HEK293 (cell line): ENCODE measurements around the gene LRCH1.

Source experiments
- CTCF ChIA-PET: fragments of 350-600 bp; formaldehyde crosslinking; extraction: SDS; loops from one replicate; lab custom pipeline; 2021; ENCODE audit warnings: antibody characterized with exemption; lab: Yijun Ruan, JAX
- POLR2A ChIA-PET: fragments of 300-600 bp; formaldehyde crosslinking; extraction: SDS; loops from one replicate; lab custom pipeline; 2020; ENCODE audit warnings: antibody characterized with exemption, inconsistent platforms; lab: Yijun Ruan, JAX
- H3K27ac ChIP-seq: fragments of 200-500 bp; sonication (Bioruptor generic); 2 replicates; pipeline ENCODE4 v1.5.1; 2014; ENCODE audit warnings: low read depth, low read length, control low read depth, inconsistent platforms; ENCODE audit errors: extremely low read depth
- H3K36me3 ChIP-seq, 2 experiments: fragments of 200-500 bp in 1 of 2; sonication (Bioruptor generic) in 1 of 2; 1 replicate in 1 of 2; 2 replicates in 1 of 2; pipeline ENCODE4 v1.5.1; 2014 to 2017; ENCODE audit warnings: inconsistent platforms in 2 of 2, low read length in 2 of 2; ENCODE audit not compliant: control insufficient read depth in 2 of 2, insufficient read depth in 1 of 2
- H3K4me1 ChIP-seq: fragments of 200-500 bp; sonication (Bioruptor generic); 2 replicates; pipeline ENCODE4 v1.5.1; 2014; ENCODE audit warnings: mild to moderate bottlenecking, low read length, inconsistent platforms; ENCODE audit not compliant: control insufficient read depth, insufficient read depth
- H3K4me3 ChIP-seq: 2 replicates; pipeline ENCODE4 v1.5.1; 2011; ENCODE audit warnings: low read depth, mild to moderate bottlenecking, control low read depth, low read length, moderate library complexity
- H3K9me3 ChIP-seq: fragments of 200-500 bp; sonication (Bioruptor generic); 2 replicates; pipeline ENCODE4 v1.5.1; 2014; ENCODE audit warnings: low read depth, low read length, inconsistent platforms; ENCODE audit not compliant: control insufficient read depth, insufficient read depth
- KLF17 ChIP-seq: fragments of 450-650 bp; formaldehyde crosslinking; IDR thresholded peaks from 2 replicates; pipeline ENCODE4 v1.5.1; 2016; ENCODE audit warnings: missing biosample characterization, missing genetic modification characterization
- KLF7 ChIP-seq: fragments of 450-650 bp; formaldehyde crosslinking; IDR thresholded peaks from 2 replicates; pipeline ENCODE4 v1.5.1; 2016; ENCODE audit warnings: missing biosample characterization, missing genetic modification characterization, borderline replicate concordance
- SCRT1 ChIP-seq: fragments of 450-650 bp; formaldehyde crosslinking; IDR thresholded peaks from 2 replicates; pipeline ENCODE4 v1.5.1; 2016; ENCODE audit warnings: missing biosample characterization, missing genetic modification characterization, borderline replicate concordance
- ZBTB1 ChIP-seq: fragments of 450-650 bp; formaldehyde crosslinking; IDR thresholded peaks from 2 replicates; pipeline ENCODE4 v1.5.1; 2016; ENCODE audit warnings: missing biosample characterization, missing genetic modification characterization
- ZIC2 ChIP-seq: fragments of 450-650 bp; formaldehyde crosslinking; IDR thresholded peaks from 2 replicates; pipeline ENCODE4 v1.5.1; 2016; ENCODE audit warnings: missing biosample characterization, missing genetic modification characterization
- ZNF132 ChIP-seq: fragments of 450-650 bp; formaldehyde crosslinking; IDR thresholded peaks from 2 replicates; pipeline ENCODE4 v1.5.1; 2017; ENCODE audit warnings: missing biosample characterization, missing genetic modification characterization, borderline replicate concordance
- ZNF19 ChIP-seq: fragments of 450-650 bp; formaldehyde crosslinking; IDR thresholded peaks from 2 replicates; pipeline ENCODE4; 2016; ENCODE audit warnings: missing biosample characterization, missing genetic modification characterization, low read depth
- ZNF248 ChIP-seq: fragments of 450-650 bp; formaldehyde crosslinking; IDR thresholded peaks from 2 replicates; pipeline ENCODE4 v1.5.1; 2017; ENCODE audit warnings: missing biosample characterization, missing genetic modification characterization
- ZNF292 ChIP-seq: fragments of 450-650 bp; formaldehyde crosslinking; IDR thresholded peaks from 2 replicates; pipeline ENCODE4 v1.5.1; 2016; ENCODE audit warnings: low read depth, missing biosample characterization, missing genetic modification characterization, borderline replicate concordance
- ZNF362 ChIP-seq: fragments of 450-650 bp; formaldehyde crosslinking; IDR thresholded peaks from 2 replicates; pipeline ENCODE4 v1.5.1; 2016; ENCODE audit warnings: missing biosample characterization, missing genetic modification characterization
- ZNF37A ChIP-seq: fragments of 450-650 bp; IDR thresholded peaks from 2 replicates; pipeline ENCODE4 v1.5.1; 2018; ENCODE audit warnings: missing biosample characterization, missing genetic modification characterization
- ZNF404 ChIP-seq: fragments of 450-650 bp; formaldehyde crosslinking; IDR thresholded peaks from 2 replicates; pipeline ENCODE4 v1.5.1; 2017; ENCODE audit warnings: missing biosample characterization, missing genetic modification characterization
- ZNF48 ChIP-seq: fragments of 450-650 bp; formaldehyde crosslinking; IDR thresholded peaks from 2 replicates; pipeline ENCODE4 v1.5.1; 2016; ENCODE audit warnings: missing biosample characterization, missing genetic modification characterization
- ZNF521 ChIP-seq: fragments of 450-650 bp; formaldehyde crosslinking; IDR thresholded peaks from 2 replicates; pipeline ENCODE4 v1.5.1; 2017; ENCODE audit warnings: missing biosample characterization, mild to moderate bottlenecking, missing genetic modification characterization
- ZNF555 ChIP-seq: fragments of 450-650 bp; formaldehyde crosslinking; conservative IDR thresholded peaks from 2 replicates; pipeline ENCODE4 v1.5.1; 2017; ENCODE audit warnings: missing biosample characterization, mild to moderate bottlenecking, missing genetic modification characterization, inconsistent platforms
- ZNF560 ChIP-seq: fragments of 450-650 bp; formaldehyde crosslinking; IDR thresholded peaks from 2 replicates; pipeline ENCODE4 v1.5.1; 2017; ENCODE audit warnings: missing biosample characterization, missing genetic modification characterization, borderline replicate concordance
- ZNF561 ChIP-seq: fragments of 450-650 bp; IDR thresholded peaks from 2 replicates; pipeline ENCODE4 v1.5.1; 2018; ENCODE audit warnings: missing biosample characterization, missing genetic modification characterization, borderline replicate concordance
- ZNF596 ChIP-seq: fragments of 450-650 bp; IDR thresholded peaks from 2 replicates; pipeline ENCODE4 v1.5.0; 2018; ENCODE audit warnings: missing biosample characterization, mild to moderate bottlenecking, missing genetic modification characterization, moderate library complexity
- ZNF76 ChIP-seq: fragments of 450-650 bp; formaldehyde crosslinking; IDR thresholded peaks from 2 replicates; pipeline ENCODE4; 2016; ENCODE audit warnings: low read depth, missing biosample characterization, missing genetic modification characterization, borderline replicate concordance
- ZNF776 ChIP-seq: fragments of 450-650 bp; formaldehyde crosslinking; IDR thresholded peaks from 2 replicates; pipeline ENCODE4 v1.5.0; 2017; ENCODE audit warnings: missing biosample characterization, missing genetic modification characterization, borderline replicate concordance
- ZNF843 ChIP-seq: fragments of 450-650 bp; formaldehyde crosslinking; IDR thresholded peaks from 2 replicates; pipeline ENCODE4 v1.5.1; 2016; ENCODE audit warnings: missing biosample characterization, missing genetic modification characterization
- TF ChIP-seq, protein P1 (sequence below): fragments of 450-650 bp; formaldehyde crosslinking; IDR thresholded peaks from 2 replicates; pipeline ENCODE4 v1.5.1; 2016; ENCODE audit warnings: missing biosample characterization, missing genetic modification characterization
- TF ChIP-seq, protein P2 (sequence below): fragments of 450-650 bp; formaldehyde crosslinking; IDR thresholded peaks from 2 replicates; pipeline ENCODE4 v1.5.1; 2016; ENCODE audit warnings: missing biosample characterization, missing genetic modification characterization, low read depth
- TF ChIP-seq, protein P3 (sequence below): fragments of 450-650 bp; IDR thresholded peaks from 2 replicates; pipeline ENCODE4 v1.5.1; 2018; ENCODE audit warnings: missing biosample characterization, missing genetic modification characterization

LRCH1 gene

GRCh38 chr13:46799139-46799538 lies 246.2 kb downstream of the LRCH1 start:
- no peak overlapping the region for H3K27ac ChIP-seq
- POLR2A ChIA-PET = no interaction called here
- H3K9me3 ChIP-seq = no peaks in the 10 kb centered on the region
- CTCF ChIA-PET = no interaction called here
- peaks cover 0 to 4% of the 10 kb centered on the region in 2 experiments; a peak in 1 of 3 replicates for H3K36me3 ChIP-seq
- no peaks in the 10 kb centered on the region; the same call in 1 of the 2 replicates for H3K4me1 ChIP-seq
- no peak overlapping the region for H3K4me3 ChIP-seq
- TF ChIP-seq ZNF561 (no peak), ZNF19 (no peak), ZNF560 (tag by site-specific recombination) (no peak), ZBTB1 (tag by site-specific recombination) (no peak), ZNF76 (tag by site-specific recombination) (no peak), ZNF521 (no peak), ZNF48 (no peak)
- TF ChIP-seq, protein P1, sequence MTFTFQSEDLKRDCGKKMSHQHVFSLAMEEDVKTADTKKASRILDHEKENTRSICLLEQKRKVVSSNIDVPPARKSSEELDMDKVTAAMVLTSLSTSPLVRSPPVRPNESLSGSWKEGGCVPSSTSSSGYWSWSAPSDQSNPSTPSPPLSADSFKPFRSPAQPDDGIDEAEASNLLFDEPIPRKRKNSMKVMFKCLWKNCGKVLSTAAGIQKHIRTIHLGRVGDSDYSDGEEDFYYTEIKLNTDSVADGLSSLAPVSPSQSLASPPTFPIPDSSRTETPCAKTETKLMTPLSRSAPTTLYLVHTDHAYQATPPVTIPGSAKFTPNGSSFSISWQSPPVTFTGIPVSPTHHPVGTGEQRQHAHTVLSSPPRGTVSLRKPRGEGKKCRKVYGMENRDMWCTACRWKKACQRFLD (tag by site-specific recombination) = no peak

- POLR2A ChIA-PET = no interaction called here
- Histone ChIP-seq H3K36me3 (no peaks in the 10 kb centered on the region), H3K4me3 (no peak overlapping the region), H3K9me3 (no peaks in the 10 kb centered on the region), H3K27ac (no peak overlapping the region), H3K4me1 (no peaks in the 10 kb centered on the region)
- TF ChIP-seq KLF17 (tag by site-specific recombination) (no peak), ZNF37A (no peak), ZNF776 (tag by site-specific recombination) (no peak), ZNF596 (tag by site-specific recombination) (no peak), ZNF248 (tag by site-specific recombination) (no peak), ZNF843 (tag by site-specific recombination) (no peak), SCRT1 (tag by site-specific recombination) (no peak), ZIC2 (tag by site-specific recombination) (no peak), ZNF132 (tag by site-specific recombination) (no peak), ZNF362 (tag by site-specific recombination) (no peak), ZNF404 (no peak), ZNF555 (tag by site-specific recombination) (no peak), ZNF292 (tag by site-specific recombination) (no peak), KLF7 (tag by site-specific recombination) (no peak)
- TF ChIP-seq, protein P2, sequence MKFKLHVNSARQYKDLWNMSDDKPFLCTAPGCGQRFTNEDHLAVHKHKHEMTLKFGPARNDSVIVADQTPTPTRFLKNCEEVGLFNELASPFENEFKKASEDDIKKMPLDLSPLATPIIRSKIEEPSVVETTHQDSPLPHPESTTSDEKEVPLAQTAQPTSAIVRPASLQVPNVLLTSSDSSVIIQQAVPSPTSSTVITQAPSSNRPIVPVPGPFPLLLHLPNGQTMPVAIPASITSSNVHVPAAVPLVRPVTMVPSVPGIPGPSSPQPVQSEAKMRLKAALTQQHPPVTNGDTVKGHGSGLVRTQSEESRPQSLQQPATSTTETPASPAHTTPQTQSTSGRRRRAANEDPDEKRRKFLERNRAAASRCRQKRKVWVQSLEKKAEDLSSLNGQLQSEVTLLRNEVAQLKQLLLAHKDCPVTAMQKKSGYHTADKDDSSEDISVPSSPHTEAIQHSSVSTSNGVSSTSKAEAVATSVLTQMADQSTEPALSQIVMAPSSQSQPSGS (tag by site-specific recombination) = no peak
- TF ChIP-seq, protein P3, sequence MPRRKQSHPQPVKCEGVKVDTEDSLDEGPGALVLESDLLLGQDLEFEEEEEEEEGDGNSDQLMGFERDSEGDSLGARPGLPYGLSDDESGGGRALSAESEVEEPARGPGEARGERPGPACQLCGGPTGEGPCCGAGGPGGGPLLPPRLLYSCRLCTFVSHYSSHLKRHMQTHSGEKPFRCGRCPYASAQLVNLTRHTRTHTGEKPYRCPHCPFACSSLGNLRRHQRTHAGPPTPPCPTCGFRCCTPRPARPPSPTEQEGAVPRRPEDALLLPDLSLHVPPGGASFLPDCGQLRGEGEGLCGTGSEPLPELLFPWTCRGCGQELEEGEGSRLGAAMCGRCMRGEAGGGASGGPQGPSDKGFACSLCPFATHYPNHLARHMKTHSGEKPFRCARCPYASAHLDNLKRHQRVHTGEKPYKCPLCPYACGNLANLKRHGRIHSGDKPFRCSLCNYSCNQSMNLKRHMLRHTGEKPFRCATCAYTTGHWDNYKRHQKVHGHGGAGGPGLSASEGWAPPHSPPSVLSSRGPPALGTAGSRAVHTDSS (tag by site-specific recombination) = no peak
- CTCF ChIA-PET = interaction anchor here (1.0 kb wide), 1 partner anchor 9 kb away, joined by 3 read pairs; no protein-coding TSS in a partner anchor
Measured at GRCh38 chr13:46801858-46802257, 248.9 kb downstream of the LRCH1 start.
